Measurements from ENCODE around the gene LYZL2. TPM values are rescaled to one million over a fixed set of nuclear protein-coding genes. Genes with fewer than 3 reads are reported as not detected.
"Not testable (repeated sequence)": the region's sequence is repeated elsewhere in the genome, so short reads cannot be mapped to it uniquely, and the experiment has no call there.

The LYZL2 gene
- polyA plus RNA-seq, 1 experiment: not detected

- TF ChIP-seq CTCF (IDR thresholded peaks at IDR 0.05; ENCODE audit: low read depth, low read length): no peak
- ChIA-PET POLR2A (no interaction called here), CTCF (interaction anchor here (1.0 kb wide), 1 partner anchor 15 kb away, joined by 9 read pairs; no protein-coding TSS in a partner anchor)
- no peak overlapping the region for H3K27ac ChIP-seq (ENCODE audit: low read depth, low read length)
- H3K9me3 ChIP-seq (ENCODE audit: control insufficient read depth, insufficient read depth, low read length): no peaks in the 10 kb centered on the region; the same call in 1 of the 2 replicates
- DNase-seq (ENCODE audit: low read depth, low spot score): no peak
- H3K27me3 ChIP-seq (ENCODE audit: control insufficient read depth, insufficient read depth, low read length): no peaks in the 10 kb centered on the region
- H3K4me3 ChIP-seq (ENCODE audit: low read depth, low read length): no peak overlapping the region
These were observed 4.5 kb downstream of the LYZL2 start for GRCh38 chr10:30625080-30625479.

- ChIA-PET POLR2A (no interaction called here), CTCF (no interaction called here)
- DNase-seq (ENCODE audit: low read depth, low spot score): no peak
- Histone ChIP-seq H3K9me3 (ENCODE audit: control insufficient read depth, insufficient read depth, low read length) (no peaks in the 10 kb centered on the region), H3K4me3 (ENCODE audit: low read depth, low read length) (no peak overlapping the region), H3K27me3 (ENCODE audit: control insufficient read depth, insufficient read depth, low read length) (no peaks in the 10 kb centered on the region), H3K27ac (ENCODE audit: low read depth, low read length) (no peak overlapping the region)
- no peak for TF ChIP-seq CTCF (IDR thresholded peaks at IDR 0.05; ENCODE audit: low read depth, low read length)
These were observed 9.6 kb downstream of the LYZL2 start for GRCh38 chr10:30619966-30620365.

DNA sequence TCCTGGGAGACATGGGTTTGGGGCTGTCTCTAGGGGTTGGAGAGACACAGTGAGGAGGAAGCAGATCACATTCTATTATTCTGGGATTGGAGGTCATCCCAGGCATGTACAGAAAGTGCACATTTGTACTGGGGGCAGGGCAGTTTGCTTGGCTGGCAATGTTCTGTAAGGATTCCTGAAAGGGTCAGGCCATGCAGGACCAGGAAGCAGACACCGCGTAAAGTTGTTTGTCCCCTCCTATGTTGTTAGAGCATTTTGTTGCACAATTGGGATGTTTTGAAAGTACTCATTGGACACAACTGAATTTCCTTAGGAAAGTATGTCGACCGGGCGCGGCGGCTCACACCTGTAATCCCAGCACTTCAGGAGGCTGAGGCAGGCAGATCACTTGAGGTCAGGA, 12.5 kb downstream of the LYZL2 start:
- Histone ChIP-seq H3K27ac (ENCODE audit: low read depth, low read length) (no peak overlapping the region), H3K9me3 (ENCODE audit: control insufficient read depth, insufficient read depth, low read length) (no peaks in the 10 kb centered on the region), H3K4me3 (ENCODE audit: low read depth, low read length) (no peak overlapping the region), H3K27me3 (ENCODE audit: control insufficient read depth, insufficient read depth, low read length) (no peaks in the 10 kb centered on the region)
- DNase-seq (ENCODE audit: low read depth, low spot score): no peak
- TF ChIP-seq CTCF (IDR thresholded peaks at IDR 0.05; ENCODE audit: low read depth, low read length): no peak
- CTCF ChIA-PET: no interaction called here
- POLR2A ChIA-PET: no interaction called here

GRCh38 chr10:30611041-30611440, 18.5 kb downstream of the LYZL2 start:
- H3K9me3 ChIP-seq (ENCODE audit: control insufficient read depth, insufficient read depth, low read length); H3K27me3 ChIP-seq (ENCODE audit: control insufficient read depth, insufficient read depth, low read length); H3K4me3 ChIP-seq (ENCODE audit: low read depth, low read length); DNase-seq (ENCODE audit: low read depth, low spot score); H3K27ac ChIP-seq (ENCODE audit: low read depth, low read length); POLR2A ChIA-PET: not testable (repeated sequence)
- CTCF ChIA-PET: interaction anchor here (1.3 kb wide), 1 partner anchor 20 kb away, joined by 3 read pairs; no protein-coding TSS in a partner anchor

DNA sequence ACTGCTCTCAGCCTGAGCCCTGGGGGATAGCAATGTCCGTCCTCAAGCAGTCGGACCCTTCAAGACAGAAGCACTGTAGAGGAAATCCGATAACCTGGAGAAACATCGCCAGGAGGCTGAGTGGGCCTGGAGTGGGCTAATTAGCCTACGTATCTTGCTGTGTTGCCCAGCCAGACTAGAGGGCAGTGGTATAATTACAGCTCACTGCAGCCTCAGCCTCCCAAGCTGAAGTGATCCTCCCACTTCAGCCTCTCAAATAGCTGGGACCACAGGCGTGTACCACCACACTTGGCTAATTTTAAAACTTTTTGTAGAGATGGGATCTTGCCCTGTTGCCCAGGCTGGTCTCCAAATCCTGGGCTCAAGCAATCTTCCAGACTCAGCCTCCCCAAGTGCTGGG, 21.7 kb downstream of the LYZL2 start:
- no peak for DNase-seq (ENCODE audit: low read depth, low spot score)
- H3K4me3 ChIP-seq (ENCODE audit: low read depth, low read length): no peak overlapping the region
- no peak overlapping the region for H3K27ac ChIP-seq (ENCODE audit: low read depth, low read length)
- H3K27me3 ChIP-seq (ENCODE audit: control insufficient read depth, insufficient read depth, low read length): peaks cover 2% of the 10 kb centered on the region
- CTCF ChIA-PET: no interaction called here
- no peak for TF ChIP-seq CTCF (IDR thresholded peaks at IDR 0.05; ENCODE audit: low read depth, low read length)
- H3K9me3 ChIP-seq (ENCODE audit: control insufficient read depth, insufficient read depth, low read length): no peaks in the 10 kb centered on the region; the same call in 1 of the 2 replicates
- POLR2A ChIA-PET: no interaction called here

DNA sequence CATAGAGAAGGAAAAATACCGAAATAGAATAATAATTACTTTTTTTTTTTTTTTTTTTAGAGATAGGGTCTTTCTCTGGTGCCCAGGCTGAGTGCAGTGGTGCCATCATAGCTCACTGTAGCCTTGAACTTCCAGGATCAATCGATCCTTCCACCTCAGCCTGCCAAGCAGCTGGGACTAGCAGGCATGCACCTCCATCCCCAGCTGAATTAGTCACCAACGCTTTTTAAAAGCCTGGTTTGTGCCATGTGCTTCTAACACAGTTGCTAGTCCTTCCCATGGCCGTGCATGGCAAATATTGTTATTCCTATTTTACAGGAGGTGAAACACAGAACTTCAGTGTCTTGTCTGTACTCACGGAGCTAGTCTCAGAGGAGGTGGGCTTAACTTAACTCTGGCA, 23.2 kb downstream of the LYZL2 start:
- ChIA-PET POLR2A (interaction anchor here (0.7 kb wide), 1 partner anchor 845 kb away, joined by 3 read pairs; no protein-coding TSS in a partner anchor), CTCF (interaction anchor here (1.0 to 6.0 kb wide), 3 partner anchors 14 to 247 kb away, joined by 3 to 51 read pairs (median 7); no protein-coding TSS in a partner anchor)
- TF ChIP-seq CTCF (IDR thresholded peaks at IDR 0.05; ENCODE audit: low read depth, low read length): no peak
- H3K27ac ChIP-seq (ENCODE audit: low read depth, low read length): no peak overlapping the region
- no peak for DNase-seq (ENCODE audit: low read depth, low spot score)
- H3K4me3 ChIP-seq (ENCODE audit: low read depth, low read length): no peak overlapping the region
- H3K27me3 ChIP-seq (ENCODE audit: control insufficient read depth, insufficient read depth, low read length): peaks cover 2% of the 10 kb centered on the region
- no peaks in the 10 kb centered on the region; the same call in 1 of the 2 replicates for H3K9me3 ChIP-seq (ENCODE audit: control insufficient read depth, insufficient read depth, low read length)

DNA sequence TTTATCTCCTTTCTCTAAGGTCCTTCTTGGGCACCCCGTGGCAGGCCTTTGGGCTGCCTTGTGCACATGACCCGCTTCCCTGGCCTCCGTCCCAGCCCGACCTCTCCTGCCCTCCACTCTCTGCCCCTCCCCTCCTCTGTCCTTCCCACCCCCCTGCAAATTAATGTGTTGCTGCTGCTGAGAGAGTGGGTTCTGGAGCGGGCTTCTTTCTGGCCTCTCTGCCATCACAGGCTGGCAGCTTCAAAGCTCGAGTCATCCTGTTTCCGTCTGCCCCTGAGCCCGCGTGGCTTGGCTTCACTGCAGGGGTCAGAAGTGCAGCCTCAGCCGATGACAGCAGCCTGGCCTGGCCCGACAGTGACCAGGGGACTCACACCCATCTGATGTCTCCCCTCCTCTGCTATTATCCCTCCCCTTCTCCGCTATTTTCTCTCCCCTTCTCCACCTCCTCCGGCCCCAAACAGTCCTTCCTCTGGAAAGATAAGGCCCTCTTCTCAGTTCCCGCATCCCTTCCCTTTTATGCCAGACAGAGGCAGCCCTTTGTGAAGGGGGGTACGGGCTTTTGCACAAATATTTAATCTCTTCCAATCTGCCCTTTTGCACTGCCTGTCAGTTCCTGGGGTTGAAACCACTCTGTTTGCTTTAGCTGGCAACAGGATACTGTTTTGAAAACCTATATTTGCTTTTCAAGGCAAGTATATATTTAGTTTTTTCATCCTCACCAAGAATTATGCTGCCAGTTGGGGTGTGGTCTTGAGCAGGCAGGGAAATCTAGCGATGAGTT, 24.0 kb downstream of the LYZL2 start:
- H3K27ac ChIP-seq (ENCODE audit: low read depth, low read length); H3K9me3 ChIP-seq (ENCODE audit: control insufficient read depth, insufficient read depth, low read length); DNase-seq (ENCODE audit: low read depth, low spot score); H3K4me3 ChIP-seq (ENCODE audit: low read depth, low read length); H3K27me3 ChIP-seq (ENCODE audit: control insufficient read depth, insufficient read depth, low read length); POLR2A ChIA-PET: not testable (repeated sequence)
- CTCF ChIA-PET: interaction anchor here (1.0 to 6.0 kb wide), 4 partner anchors 14 to 246 kb away, joined by 3 to 51 read pairs (median 7); no protein-coding TSS in a partner anchor

All from AG04450 (cell line).